ENCODE results near the gene ATE1. TPM values are rescaled to one million over a fixed set of nuclear protein-coding genes. Genes with fewer than 3 reads are reported as not detected.
A peak's percentile ranks its signal among the peaks of the same experiment; 100 is the strongest.
"Not testable (repeated sequence)": the region's sequence is repeated elsewhere in the genome, so short reads cannot be mapped to it uniquely, and the experiment has no call there.

Gene ATE1
- total RNA-seq, 1 donor from 2014 or later, result 24.9 TPM

GRCh38 chr10:121764233-121764942 is 163.4 kb downstream of the ATE1 start:
- H3K36me3 ChIP-seq (ENCODE audit: control insufficient read depth, insufficient read depth, low read length), result no peaks in the 10 kb centered on the region
- no peaks in the 10 kb centered on the region for H3K27me3 ChIP-seq (ENCODE audit: control insufficient read depth, insufficient read depth, low read length)
- DNase-seq (ENCODE audit: low read depth), result no peak
- no peak for TF ChIP-seq CTCF (IDR thresholded peaks at IDR 0.05; ENCODE audit: insufficient read depth, low read length, poor library complexity, severe bottlenecking)
- no peak overlapping the region for H3K4me3 ChIP-seq (ENCODE audit: low read depth, low read length)

- H3K36me3 ChIP-seq (ENCODE audit: control insufficient read depth, insufficient read depth, low read length); H3K4me3 ChIP-seq (ENCODE audit: low read depth, low read length); H3K27me3 ChIP-seq (ENCODE audit: control insufficient read depth, insufficient read depth, low read length); DNase-seq (ENCODE audit: low read depth): not testable (repeated sequence)
Measured at GRCh38 chr10:121757241-121757640, 170.6 kb downstream of the ATE1 start.

GRCh38 chr10:121755496-121755895 is 172.3 kb downstream of the ATE1 start:
- H3K36me3 ChIP-seq (ENCODE audit: control insufficient read depth, insufficient read depth, low read length); H3K27me3 ChIP-seq (ENCODE audit: control insufficient read depth, insufficient read depth, low read length); H3K4me3 ChIP-seq (ENCODE audit: low read depth, low read length); DNase-seq (ENCODE audit: low read depth): not testable (repeated sequence)

GRCh38 chr10:121754666-121755065 is 173.2 kb downstream of the ATE1 start:
- TF ChIP-seq CTCF (IDR thresholded peaks at IDR 0.05; ENCODE audit: insufficient read depth, low read length, poor library complexity, severe bottlenecking), result no peak

GRCh38 chr10:121753726-121754476 is 173.9 kb downstream of the ATE1 start:
- no peaks in the 10 kb centered on the region for H3K36me3 ChIP-seq (ENCODE audit: control insufficient read depth, insufficient read depth, low read length)
- H3K4me3 ChIP-seq (ENCODE audit: low read depth, low read length), result no peak overlapping the region
- peak; percentile 16 for DNase-seq (ENCODE audit: low read depth)
- no peaks in the 10 kb centered on the region for H3K27me3 ChIP-seq (ENCODE audit: control insufficient read depth, insufficient read depth, low read length)
- peak; percentile 20 for TF ChIP-seq CTCF (IDR thresholded peaks at IDR 0.05; ENCODE audit: insufficient read depth, low read length, poor library complexity, severe bottlenecking)

More at GRCh38 chr10:121754666-121755065, 173.2 kb downstream of the ATE1 start:
- no peak overlapping the region for H3K4me3 ChIP-seq (ENCODE audit: low read depth, low read length)
- no peaks in the 10 kb centered on the region for H3K27me3 ChIP-seq (ENCODE audit: control insufficient read depth, insufficient read depth, low read length)
- DNase-seq (ENCODE audit: low read depth), result no peak
- H3K36me3 ChIP-seq (ENCODE audit: control insufficient read depth, insufficient read depth, low read length), result no peaks in the 10 kb centered on the region

GRCh38 chr10:121751191-121751760 is 176.6 kb downstream of the ATE1 start:
- DNase-seq (ENCODE audit: low read depth), result no peak
- H3K27me3 ChIP-seq (ENCODE audit: control insufficient read depth, insufficient read depth, low read length), result no peaks in the 10 kb centered on the region
- H3K36me3 ChIP-seq (ENCODE audit: control insufficient read depth, insufficient read depth, low read length), result no peaks in the 10 kb centered on the region
- H3K4me3 ChIP-seq (ENCODE audit: low read depth, low read length), result no peak overlapping the region
- TF ChIP-seq CTCF (IDR thresholded peaks at IDR 0.05; ENCODE audit: insufficient read depth, low read length, poor library complexity, severe bottlenecking), result no peak

Data from kidney epithelial cell (primary cell).